GM23248 (cell line): ENCODE results near the gene CADPS. TPM values are rescaled to one million over a fixed set of nuclear protein-coding genes. Genes with fewer than 3 reads are reported as not detected.

Experiments used
- DNase-seq: peaks from one replicate; pipeline ENCODE4 v3.0.0-alpha.2; 2015
- H2AFZ ChIP-seq: fragments of 200-600 bp; sonication (generic); 2 replicates; pipeline ENCODE4 v1.6.1; 2016; ENCODE audit warnings: antibody characterized with exemption
- H3F3A ChIP-seq: fragments of 200-600 bp; sonication (generic); 2 replicates; pipeline ENCODE4 v1.6.1; 2016; ENCODE audit warnings: mild to moderate bottlenecking, antibody characterized with exemption, mixed run types; ENCODE audit not compliant: insufficient read depth
- H3K27ac ChIP-seq: fragments of 200-600 bp; sonication (generic); 2 replicates; pipeline ENCODE4 v1.5.1; 2016; ENCODE audit warnings: mild to moderate bottlenecking
- H3K27me3 ChIP-seq: fragments of 200-600 bp; sonication (generic); replicated peaks from 2 replicates; pipeline ENCODE4 v1.6.1; 2016; ENCODE audit warnings: mild to moderate bottlenecking; ENCODE audit not compliant: insufficient read depth
- H3K36me3 ChIP-seq: fragments of 200-600 bp; sonication (generic); 2 replicates; pipeline ENCODE4 v1.6.1; 2016; ENCODE audit warnings: low read depth, mild to moderate bottlenecking
- H3K4me1 ChIP-seq: fragments of 200-600 bp; sonication (generic); 2 replicates; pipeline ENCODE4 v1.6.1; 2016; ENCODE audit warnings: mild to moderate bottlenecking; ENCODE audit not compliant: insufficient read depth
- H3K4me2 ChIP-seq: fragments of 200-600 bp; sonication (generic); one replicate; pipeline ENCODE4 v1.6.1; 2016; ENCODE audit warnings: mild to moderate bottlenecking; ENCODE audit not compliant: unreplicated experiment
- H3K4me3 ChIP-seq: fragments of 200-600 bp; sonication (generic); 2 replicates; pipeline ENCODE4 v1.5.1; 2016; ENCODE audit warnings: mild to moderate bottlenecking
- H3K79me2 ChIP-seq: fragments of 200-600 bp; sonication (generic); 2 replicates; pipeline ENCODE4 v1.6.1; 2016; ENCODE audit warnings: mild to moderate bottlenecking; ENCODE audit not compliant: insufficient read depth
- H3K9ac ChIP-seq: fragments of 200-600 bp; sonication (generic); 2 replicates; pipeline ENCODE4 v1.6.1; 2016; ENCODE audit warnings: mild to moderate bottlenecking
- H3K9me2 ChIP-seq: fragments of 200-600 bp; sonication (generic); 2 replicates; pipeline ENCODE4 v1.6.1; 2016; ENCODE audit warnings: mixed run types, mild to moderate bottlenecking, moderate library complexity; ENCODE audit not compliant: insufficient read depth
- H3K9me3 ChIP-seq: fragments of 200-600 bp; sonication (generic); one replicate; pipeline ENCODE4 v1.6.1; 2017; ENCODE audit warnings: low read depth
- H4K20me1 ChIP-seq: fragments of 200-600 bp; sonication (generic); 2 replicates; pipeline ENCODE4 v1.6.0; 2016; ENCODE audit not compliant: insufficient read depth
- EZH2 ChIP-seq: fragments of 200-600 bp; sonication (generic); IDR thresholded peaks from 2 replicates; pipeline ENCODE4 v1.6.1; 2018; ENCODE audit warnings: antibody characterized with exemption, mild to moderate bottlenecking; ENCODE audit not compliant: insufficient read depth, poor library complexity, severe bottlenecking
- EZH2phosphoT487 ChIP-seq: fragments of 200-600 bp; sonication (generic); IDR thresholded peaks from 2 replicates; pipeline ENCODE4 v1.6.1; 2018; ENCODE audit warnings: antibody characterized with exemption, moderate library complexity, mild to moderate bottlenecking, low read depth; ENCODE audit not compliant: insufficient read depth
- WGBS, 2 experiments: methylation state at CpG; one replicate each; pipeline ENCODE4 v1.1.6; 2015 to 2017; ENCODE audit warnings: low lambda C conversion rate in 2 of 2, low coverage in 1 of 2; ENCODE audit errors: missing lambda C conversion rate in 2 of 2; 5-methylcytosine and 5-hydroxymethylcytosine counted together
- in situ Hi-C: fragments of 300-500 bp; cut with MboI; formaldehyde crosslinking; loops from 2 replicates; pipeline ENCODE4 v1.15.0; 2020
- polyA plus RNA-seq: library from polyadenylated mRNA; unstranded; fragments of >200 nt; fragmentation: Nextera tagmentation; extraction: Ambion mirVana; gene quantifications from 2 replicates; pipeline ENCODE4 v1.2.1, GENCODE V29; 2016
- total RNA-seq: library from RNA; depleted of rRNA; stranded (reverse); fragments of >200 nt; shearing (Covaris generic); gene quantifications from 2 replicates; pipeline ENCODE4 v1.2.3, GENCODE V29; 2014

Gene CADPS
- total and polyA plus RNA-seq, 2 experiments from 2014 or later: 3.0 to 4.1 TPM

DNA sequence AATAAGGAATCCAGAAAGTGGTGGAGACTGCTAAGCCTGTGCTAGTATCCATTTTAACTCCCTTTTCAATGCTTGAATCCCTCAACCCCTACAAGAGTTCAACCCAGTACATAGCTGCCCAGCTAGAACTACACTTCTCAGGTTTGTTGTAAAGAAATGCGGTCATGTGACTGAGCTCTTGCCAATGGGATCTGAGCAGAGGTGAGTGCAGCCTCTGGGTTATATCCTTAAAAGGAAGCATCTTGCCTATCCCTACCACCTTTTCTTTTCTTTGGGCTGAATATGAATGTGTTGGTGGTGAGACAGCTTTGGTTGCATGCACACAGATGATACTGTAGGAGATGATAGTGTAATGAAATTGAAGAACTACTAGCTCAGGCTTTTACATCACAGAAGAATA lies 139.7 kb downstream of the CADPS start:
- Histone ChIP-seq H3K27me3 (no peaks in the 10 kb centered on the region), H3K9me2 (no peaks in the 10 kb centered on the region), H3K79me2 (no peaks in the 10 kb centered on the region), H3K4me1 (no peaks in the 10 kb centered on the region), H3K4me3 (no peak overlapping the region), H3K9ac (no peak overlapping the region), H3K4me2 (no peak overlapping the region), H3K36me3 (no peaks in the 10 kb centered on the region), H3K9me3 (no peaks in the 10 kb centered on the region), H3K27ac (no peak overlapping the region), H2AFZ (no peak overlapping the region), H3F3A (no peaks in the 10 kb centered on the region), H4K20me1 (no peaks in the 10 kb centered on the region)
- 84 to 100% methylated on average over 1 of the region's 1 CpG for whole genome bisulfite sequencing, 2 experiments
- DNase-seq: no peak
- in situ Hi-C loops: no loop called here
- no peak for TF ChIP-seq EZH2phosphoT487
- TF ChIP-seq EZH2: no peak

DNA sequence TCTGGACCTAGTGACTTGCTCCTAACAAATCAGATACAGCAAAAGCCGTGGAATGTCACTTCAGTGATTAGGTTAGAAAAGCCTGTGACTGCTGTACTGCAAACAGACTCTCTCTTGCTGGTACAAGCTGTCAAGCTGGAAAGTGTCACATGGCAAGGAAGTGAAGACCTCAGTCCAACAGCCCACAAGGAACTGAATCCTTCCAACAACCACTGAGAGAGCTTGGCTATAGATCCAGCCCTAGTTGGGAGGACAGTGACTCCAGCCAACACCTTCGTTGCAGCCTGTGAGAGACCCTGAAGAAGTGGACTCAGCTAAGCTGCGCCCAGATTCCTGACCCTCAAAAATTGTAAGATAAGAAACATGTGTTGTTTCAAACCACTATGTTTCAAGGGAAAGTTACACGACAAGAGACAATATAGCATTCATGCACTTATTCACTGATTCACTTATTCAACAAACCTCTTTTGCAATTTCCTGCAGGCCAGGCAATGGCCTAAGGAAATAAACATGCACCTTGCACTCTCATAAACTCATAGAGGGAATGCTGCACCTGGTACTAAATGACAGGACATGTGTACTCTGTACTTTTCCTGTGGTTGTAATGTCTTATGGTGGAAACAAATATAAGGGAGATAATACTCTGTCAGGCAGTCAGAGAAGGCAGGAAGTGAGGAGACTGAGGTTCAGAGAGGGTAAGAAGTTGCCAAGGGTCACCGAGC lies 142.9 kb downstream of the CADPS start:
- H3K4me2 ChIP-seq: no peak overlapping the region
- H3K9ac ChIP-seq: no peak overlapping the region
- H3F3A ChIP-seq: peaks cover 6% of the 10 kb centered on the region; the same call in 1 of the 2 replicates
- no peak overlapping the region for H3K27ac ChIP-seq
- H3K4me1 ChIP-seq: peaks cover 2% of the 10 kb centered on the region
- H4K20me1 ChIP-seq: no peaks in the 10 kb centered on the region
- DNase-seq: no peak
- H3K9me3 ChIP-seq: no peaks in the 10 kb centered on the region
- no peaks in the 10 kb centered on the region for H3K27me3 ChIP-seq
- H3K9me2 ChIP-seq: no peaks in the 10 kb centered on the region; the same call in 1 of the 2 replicates
- in situ Hi-C loops: no loop called here
- no peak overlapping the region for H2AFZ ChIP-seq
- H3K4me3 ChIP-seq: no peak overlapping the region
- no peaks in the 10 kb centered on the region for H3K79me2 ChIP-seq
- 69 to 74% methylated on average over 5 of the region's 5 CpGs for WGBS, 2 experiments
- no peak for TF ChIP-seq EZH2
- no peak for TF ChIP-seq EZH2phosphoT487
- H3K36me3 ChIP-seq: no peaks in the 10 kb centered on the region

GRCh38 chr3:62727981-62728380 lies 147.2 kb downstream of the CADPS start:
- H3K4me2 ChIP-seq: no peak overlapping the region
- H3K27me3 ChIP-seq: no peaks in the 10 kb centered on the region
- no peak for DNase-seq
- peaks cover 6% of the 10 kb centered on the region for H3K4me1 ChIP-seq
- H3K79me2 ChIP-seq: no peaks in the 10 kb centered on the region
- WGBS, 2 experiments: 78 to 82% methylated on average over 5 of the region's 5 CpGs
- H3K4me3 ChIP-seq: no peak overlapping the region
- no peak overlapping the region for H3K27ac ChIP-seq
- peaks cover 6% of the 10 kb centered on the region; the same call in 1 of the 2 replicates for H3F3A ChIP-seq
- in situ Hi-C loops: no loop called here
- TF ChIP-seq EZH2 (no peak), EZH2phosphoT487 (no peak)
- no peaks in the 10 kb centered on the region for H3K9me3 ChIP-seq
- H3K36me3 ChIP-seq: no peaks in the 10 kb centered on the region
- H2AFZ ChIP-seq: no peak overlapping the region
- no peak overlapping the region for H3K9ac ChIP-seq
- no peaks in the 10 kb centered on the region for H4K20me1 ChIP-seq
- H3K9me2 ChIP-seq: peaks cover 4% of the 10 kb centered on the region; the same call in 1 of the 2 replicates

GRCh38 chr3:62727536-62727935 lies 147.7 kb downstream of the CADPS start:
- H3K4me1 ChIP-seq: peaks cover 6% of the 10 kb centered on the region
- H3K79me2 ChIP-seq: no peaks in the 10 kb centered on the region
- peak; percentile 73 for DNase-seq
- no peaks in the 10 kb centered on the region for H3K36me3 ChIP-seq
- peaks cover 4% of the 10 kb centered on the region; the same call in 1 of the 2 replicates for H3K9me2 ChIP-seq
- H3K9ac ChIP-seq: no peak overlapping the region
- in situ Hi-C loops: no loop called here
- no peak overlapping the region for H3K4me2 ChIP-seq
- H2AFZ ChIP-seq: no peak overlapping the region
- peaks cover 6% of the 10 kb centered on the region; the same call in 1 of the 2 replicates for H3F3A ChIP-seq
- no peak overlapping the region for H3K27ac ChIP-seq
- no peaks in the 10 kb centered on the region for H3K27me3 ChIP-seq
- WGBS, 2 experiments: 86 to 92% methylated on average over 1 of the region's 1 CpG
- no peaks in the 10 kb centered on the region for H4K20me1 ChIP-seq
- H3K4me3 ChIP-seq: no peak overlapping the region
- TF ChIP-seq EZH2phosphoT487 (no peak), EZH2 (no peak)
- no peaks in the 10 kb centered on the region for H3K9me3 ChIP-seq
